ENCODE data around the gene BSND. TPM values are rescaled to one million over a fixed set of nuclear protein-coding genes. Genes with fewer than 3 reads are reported as not detected.
A peak's percentile ranks its signal among the peaks of the same experiment; 100 is the strongest.

The BSND gene
- total RNA-seq, 1 donor from 2014 or later = not detected

DNA sequence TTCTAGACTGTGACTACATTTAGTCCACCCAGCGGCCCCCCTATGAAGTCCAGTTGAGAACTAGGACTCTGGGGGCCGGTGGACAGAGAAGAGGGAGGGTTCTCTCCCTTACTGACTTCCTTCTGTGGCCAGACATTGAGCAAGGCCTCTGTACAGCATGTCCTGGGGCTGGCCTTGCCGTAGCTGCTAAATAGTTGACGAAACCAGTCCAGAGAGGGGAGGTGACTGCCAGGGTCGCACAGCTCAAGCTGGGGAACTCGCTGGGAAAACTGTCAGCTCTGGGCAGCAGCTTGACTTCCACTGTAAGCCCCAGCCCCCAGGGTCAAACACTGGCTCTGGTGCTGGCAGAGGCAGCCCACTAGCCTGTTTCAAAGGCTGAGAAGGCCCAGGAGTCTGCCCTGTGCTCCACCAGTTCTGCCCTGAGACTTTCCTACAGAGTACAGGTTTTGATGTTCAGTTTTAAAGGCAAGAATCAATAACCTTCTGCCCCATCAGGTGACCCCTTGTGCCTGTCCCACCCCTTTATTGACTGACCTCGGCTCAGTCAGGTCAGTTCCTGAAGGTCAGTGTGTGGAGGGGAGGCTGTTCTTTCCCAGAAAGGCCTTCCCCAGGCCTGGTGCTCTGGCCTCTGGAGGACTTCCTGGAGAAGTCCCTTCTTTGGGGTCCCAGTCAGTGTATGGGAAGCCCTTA lies 54.7 kb downstream of the BSND start:
- Mint-ChIP-seq H3K27me3 (ENCODE audit: low read depth) (peaks cover 2% of the 10 kb centered on the region), H3K4me3 (ENCODE audit: unreplicated experiment) (no peak overlapping the region), H3K27ac (ENCODE audit: unreplicated experiment) (no peak overlapping the region), H3K4me1 (ENCODE audit: low read depth) (peaks cover 9% of the 10 kb centered on the region), H3K9me3 (ENCODE audit: low read depth) (no peaks in the 10 kb centered on the region), H3K36me3 (ENCODE audit: low read depth) (no peaks in the 10 kb centered on the region)
- TF ChIP-seq, protein P1, sequence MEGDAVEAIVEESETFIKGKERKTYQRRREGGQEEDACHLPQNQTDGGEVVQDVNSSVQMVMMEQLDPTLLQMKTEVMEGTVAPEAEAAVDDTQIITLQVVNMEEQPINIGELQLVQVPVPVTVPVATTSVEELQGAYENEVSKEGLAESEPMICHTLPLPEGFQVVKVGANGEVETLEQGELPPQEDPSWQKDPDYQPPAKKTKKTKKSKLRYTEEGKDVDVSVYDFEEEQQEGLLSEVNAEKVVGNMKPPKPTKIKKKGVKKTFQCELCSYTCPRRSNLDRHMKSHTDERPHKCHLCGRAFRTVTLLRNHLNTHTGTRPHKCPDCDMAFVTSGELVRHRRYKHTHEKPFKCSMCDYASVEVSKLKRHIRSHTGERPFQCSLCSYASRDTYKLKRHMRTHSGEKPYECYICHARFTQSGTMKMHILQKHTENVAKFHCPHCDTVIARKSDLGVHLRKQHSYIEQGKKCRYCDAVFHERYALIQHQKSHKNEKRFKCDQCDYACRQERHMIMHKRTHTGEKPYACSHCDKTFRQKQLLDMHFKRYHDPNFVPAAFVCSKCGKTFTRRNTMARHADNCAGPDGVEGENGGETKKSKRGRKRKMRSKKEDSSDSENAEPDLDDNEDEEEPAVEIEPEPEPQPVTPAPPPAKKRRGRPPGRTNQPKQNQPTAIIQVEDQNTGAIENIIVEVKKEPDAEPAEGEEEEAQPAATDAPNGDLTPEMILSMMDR (IDR thresholded peaks at IDR 0.05) = no peak
- DNase-seq (ENCODE audit: low spot score) = no peak

DNA sequence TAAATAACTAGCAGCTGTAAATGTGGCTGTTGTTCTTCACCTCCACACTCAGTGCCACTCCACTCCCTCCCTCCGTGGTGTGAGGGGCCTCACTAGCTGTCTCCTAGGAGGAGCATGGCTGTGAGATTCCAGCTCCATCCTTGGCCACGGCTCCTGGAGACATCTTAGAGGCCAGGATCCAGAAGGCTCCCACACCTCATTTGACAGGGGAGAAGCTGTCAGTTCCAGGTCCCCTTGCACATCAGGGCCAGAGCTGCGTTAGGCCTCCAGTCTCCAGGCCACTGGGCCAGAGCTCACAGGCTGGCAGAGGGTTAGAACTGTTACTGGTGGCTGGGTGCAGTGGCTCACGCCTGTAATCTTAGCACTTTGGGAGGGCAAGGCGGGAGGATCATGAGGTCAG lies 55.7 kb downstream of the BSND start:
- H3K9me3 Mint-ChIP-seq (ENCODE audit: low read depth) = no peaks in the 10 kb centered on the region
- DNase-seq (ENCODE audit: low spot score) = peak; percentile 61
- no peak overlapping the region for H3K27ac Mint-ChIP-seq (ENCODE audit: unreplicated experiment)

GRCh38 chr1:55055084-55055882 lies 56.5 kb downstream of the BSND start:
- peak; percentile 43 for DNase-seq (ENCODE audit: low spot score)
- Mint-ChIP-seq H3K27me3 (ENCODE audit: low read depth) (peaks cover 2% of the 10 kb centered on the region), H3K4me3 (ENCODE audit: unreplicated experiment) (no peak overlapping the region), H3K27ac (ENCODE audit: unreplicated experiment) (no peak overlapping the region), H3K36me3 (ENCODE audit: low read depth) (no peaks in the 10 kb centered on the region), H3K9me3 (ENCODE audit: low read depth) (no peaks in the 10 kb centered on the region), H3K4me1 (ENCODE audit: low read depth) (peaks cover 6% of the 10 kb centered on the region)
- TF ChIP-seq, protein P1 (IDR thresholded peaks at IDR 0.05) = no peak

More for the DNA sequence above, 55.7 kb downstream of the BSND start:
- Mint-ChIP-seq H3K27me3 (ENCODE audit: low read depth) (peaks cover 2% of the 10 kb centered on the region), H3K36me3 (ENCODE audit: low read depth) (no peaks in the 10 kb centered on the region), H3K4me1 (ENCODE audit: low read depth) (peaks cover 9% of the 10 kb centered on the region), H3K4me3 (ENCODE audit: unreplicated experiment) (no peak overlapping the region)
- TF ChIP-seq, protein P1 (IDR thresholded peaks at IDR 0.05) = no peak

GRCh38 chr1:55055951-55056631 lies 57.4 kb downstream of the BSND start:
- DNase-seq (ENCODE audit: low spot score) = peak; percentile 83
- no peaks in the 10 kb centered on the region for H3K36me3 Mint-ChIP-seq (ENCODE audit: low read depth)
- H3K9me3 Mint-ChIP-seq (ENCODE audit: low read depth) = no peaks in the 10 kb centered on the region
- TF ChIP-seq, protein P1 (IDR thresholded peaks at IDR 0.05) = no peak
- no peak overlapping the region for H3K4me3 Mint-ChIP-seq (ENCODE audit: unreplicated experiment)
- H3K27ac Mint-ChIP-seq (ENCODE audit: unreplicated experiment) = no peak overlapping the region
- no peaks in the 10 kb centered on the region for H3K4me1 Mint-ChIP-seq (ENCODE audit: low read depth)
- H3K27me3 Mint-ChIP-seq (ENCODE audit: low read depth) = peaks cover 2% of the 10 kb centered on the region

GRCh38 chr1:55056632-55056992 lies 57.9 kb downstream of the BSND start:
- no peaks in the 10 kb centered on the region for H3K4me1 Mint-ChIP-seq (ENCODE audit: low read depth)
- DNase-seq (ENCODE audit: low spot score) = peak; percentile 71
- no peaks in the 10 kb centered on the region for H3K36me3 Mint-ChIP-seq (ENCODE audit: low read depth)
- H3K27ac Mint-ChIP-seq (ENCODE audit: unreplicated experiment) = no peak overlapping the region
- TF ChIP-seq, protein P1 (IDR thresholded peaks at IDR 0.05) = no peak
- H3K4me3 Mint-ChIP-seq (ENCODE audit: unreplicated experiment) = no peak overlapping the region
- H3K9me3 Mint-ChIP-seq (ENCODE audit: low read depth) = no peaks in the 10 kb centered on the region
- H3K27me3 Mint-ChIP-seq (ENCODE audit: low read depth) = no peaks in the 10 kb centered on the region

Measured in chondrocyte (in vitro differentiated cells).